Measurements from ENCODE around the gene ARL4D.

Gene ARL4D

GRCh38 chr17:43354371-43354770, 44.4 kb upstream of the ARL4D start:
- Histone ChIP-seq H3K9me2 (ENCODE audit: low read depth, low read length) (no peaks in the 10 kb centered on the region), H2AFZ (ENCODE audit: low read length) (no peak overlapping the region), H3K36me3 (ENCODE audit: insufficient read depth, low read length) (no peaks in the 10 kb centered on the region; the same call in 1 of the 2 replicates), H3K9me3 (ENCODE audit: low read length) (0 out of 2 replicates have a peak, but pooled peaks cover 5% of the 10 kb centered on the region), H3K79me2 (ENCODE audit: insufficient read depth, low read length) (no peaks in the 10 kb centered on the region), H3K27me3 (ENCODE audit: insufficient read depth, low read length) (no peaks in the 10 kb centered on the region), H3K4me3 (ENCODE audit: low read depth, low read length, poor library complexity, severe bottlenecking) (no peak overlapping the region), H3K9ac (ENCODE audit: low read length) (no peak overlapping the region), H3K4me1 (ENCODE audit: insufficient read depth, low read length, severe bottlenecking) (peaks cover 1% of the 10 kb centered on the region), H3K27ac (ENCODE audit: low read depth, low read length, poor library complexity, severe bottlenecking) (no peak overlapping the region), H3K4me2 (ENCODE audit: low read length) (no peak overlapping the region), H4K20me1 (ENCODE audit: insufficient read depth, low read length) (no peaks in the 10 kb centered on the region), H3F3A (ENCODE audit: insufficient read depth, low read length) (no peaks in the 10 kb centered on the region)
- no peak for TF ChIP-seq EZH2 (IDR thresholded peaks at IDR 0.05; ENCODE audit: borderline replicate concordance, low read length)
- no peak for TF ChIP-seq CTCF (IDR thresholded peaks at IDR 0.05; ENCODE audit: low read length)

- Histone ChIP-seq H3K4me2 (ENCODE audit: low read length) (no peak overlapping the region), H3K4me1 (ENCODE audit: insufficient read depth, low read length, severe bottlenecking) (peaks cover 13% of the 10 kb centered on the region), H3K36me3 (ENCODE audit: insufficient read depth, low read length) (no peaks in the 10 kb centered on the region; the same call in 1 of the 2 replicates), H2AFZ (ENCODE audit: low read length) (no peak overlapping the region), H3K4me3 (ENCODE audit: low read depth, low read length, poor library complexity, severe bottlenecking) (no peak overlapping the region), H3K79me2 (ENCODE audit: insufficient read depth, low read length) (no peaks in the 10 kb centered on the region), H3K9ac (ENCODE audit: low read length) (no peak overlapping the region), H3K27me3 (ENCODE audit: insufficient read depth, low read length) (no peaks in the 10 kb centered on the region), H3K9me3 (ENCODE audit: low read length) (no peaks in the 10 kb centered on the region), H3K27ac (ENCODE audit: low read depth, low read length, poor library complexity, severe bottlenecking) (no peak overlapping the region), H4K20me1 (ENCODE audit: insufficient read depth, low read length) (no peaks in the 10 kb centered on the region), H3F3A (ENCODE audit: insufficient read depth, low read length) (no peaks in the 10 kb centered on the region), H3K9me2 (ENCODE audit: low read depth, low read length) (no peaks in the 10 kb centered on the region)
- TF ChIP-seq EZH2 (IDR thresholded peaks at IDR 0.05; ENCODE audit: borderline replicate concordance, low read length): no peak
- TF ChIP-seq CTCF (IDR thresholded peaks at IDR 0.05; ENCODE audit: low read length): no peak
Measured at GRCh38 chr17:43356450-43356849, 42.3 kb upstream of the ARL4D start.

GRCh38 chr17:43356999-43357398, 41.8 kb upstream of the ARL4D start:
- Histone ChIP-seq H3K9me3 (ENCODE audit: low read length) (no peaks in the 10 kb centered on the region), H3K79me2 (ENCODE audit: insufficient read depth, low read length) (no peaks in the 10 kb centered on the region), H3K9me2 (ENCODE audit: low read depth, low read length) (no peaks in the 10 kb centered on the region), H3K4me1 (ENCODE audit: insufficient read depth, low read length, severe bottlenecking) (peaks cover 17% of the 10 kb centered on the region), H3K27ac (ENCODE audit: low read depth, low read length, poor library complexity, severe bottlenecking) (no peak overlapping the region), H3K9ac (ENCODE audit: low read length) (no peak overlapping the region), H3F3A (ENCODE audit: insufficient read depth, low read length) (no peaks in the 10 kb centered on the region), H2AFZ (ENCODE audit: low read length) (no peak overlapping the region), H3K4me3 (ENCODE audit: low read depth, low read length, poor library complexity, severe bottlenecking) (no peak overlapping the region), H3K4me2 (ENCODE audit: low read length) (no peak overlapping the region), H3K27me3 (ENCODE audit: insufficient read depth, low read length) (no peaks in the 10 kb centered on the region), H3K36me3 (ENCODE audit: insufficient read depth, low read length) (no peaks in the 10 kb centered on the region; the same call in 1 of the 2 replicates), H4K20me1 (ENCODE audit: insufficient read depth, low read length) (no peaks in the 10 kb centered on the region)
- TF ChIP-seq EZH2 (IDR thresholded peaks at IDR 0.05; ENCODE audit: borderline replicate concordance, low read length) (no peak), CTCF (IDR thresholded peaks at IDR 0.05; ENCODE audit: low read length) (no peak)
